Inferior parietal cortex (tissue), 1 donor: ENCODE results near the gene CLSTN1.

Source experiments
- DNase-seq: peaks from one replicate; pipeline ENCODE4 v3.0.0-alpha.2; 2016; ENCODE audit errors: extremely low spot score

The CLSTN1 gene

GRCh38 chr1:9731051-9731537 is 92.7 kb downstream of the CLSTN1 start:
- no peak for DNase-seq

GRCh38 chr1:9730096-9730901 is 93.5 kb downstream of the CLSTN1 start:
- DNase-seq: no peak

GRCh38 chr1:9729523-9729922 is 94.2 kb downstream of the CLSTN1 start:
- no peak for DNase-seq

GRCh38 chr1:9728451-9729295 is 95.1 kb downstream of the CLSTN1 start:
- DNase-seq: no peak

- no peak for DNase-seq
These were observed 96.7 kb downstream of the CLSTN1 start for GRCh38 chr1:9726905-9727595.

- no peak for DNase-seq
These were observed 97.4 kb downstream of the CLSTN1 start for GRCh38 chr1:9726406-9726805.

GRCh38 chr1:9724706-9725476 is 98.9 kb downstream of the CLSTN1 start:
- no peak for DNase-seq

- no peak for DNase-seq
These were observed 99.8 kb downstream of the CLSTN1 start for GRCh38 chr1:9723926-9724325.

- DNase-seq: no peak
These were observed 100.5 kb downstream of the CLSTN1 start for GRCh38 chr1:9723068-9723805.

- DNase-seq: no peak
These were observed 101.4 kb downstream of the CLSTN1 start for GRCh38 chr1:9722378-9722749.

- DNase-seq: no peak
These were observed 102.0 kb downstream of the CLSTN1 start for GRCh38 chr1:9721606-9722377.

- no peak for DNase-seq
These were observed 102.8 kb downstream of the CLSTN1 start for GRCh38 chr1:9720785-9721605.

- no peak for DNase-seq
These were observed 103.6 kb downstream of the CLSTN1 start for GRCh38 chr1:9719978-9720722.

- no peak for DNase-seq
These were observed 105.6 kb downstream of the CLSTN1 start for GRCh38 chr1:9718006-9718680.

GRCh38 chr1:9717193-9718005 is 106.4 kb downstream of the CLSTN1 start:
- peak; percentile 57 for DNase-seq

GRCh38 chr1:9716404-9717192 is 107.2 kb downstream of the CLSTN1 start:
- no peak for DNase-seq
